Adrenal gland (tissue), 5 donors: ENCODE results near the gene RIPOR3.

Source experiments
- POLR2A ChIP-seq, 2 donors: fragments of 450-650 bp; IDR thresholded peaks; one replicate each; pipeline ENCODE4 v1.6.1; 2017; ENCODE audit warnings: antibody characterized with exemption in 2 of 2, mild to moderate bottlenecking in 2 of 2, moderate library complexity in 1 of 2
- TF ChIP-seq, protein P1 (sequence below), 6 experiments: fragments of 450-650 bp in 4 of 6; fragments of 200-600 bp in 2 of 6; sonication (generic) in 1 of 6; IDR thresholded peaks; 1 replicate in 5 of 6; 2 replicates in 1 of 6; pipeline versions ENCODE4 v1.5.1 to v1.8.0; 2016 to 2021; ENCODE audit warnings: antibody characterized with exemption in 6 of 6, mild to moderate bottlenecking in 2 of 6, moderate library complexity in 1 of 6
- donor health status: DM: no; HTN: no; CAD: no.

DNA sequence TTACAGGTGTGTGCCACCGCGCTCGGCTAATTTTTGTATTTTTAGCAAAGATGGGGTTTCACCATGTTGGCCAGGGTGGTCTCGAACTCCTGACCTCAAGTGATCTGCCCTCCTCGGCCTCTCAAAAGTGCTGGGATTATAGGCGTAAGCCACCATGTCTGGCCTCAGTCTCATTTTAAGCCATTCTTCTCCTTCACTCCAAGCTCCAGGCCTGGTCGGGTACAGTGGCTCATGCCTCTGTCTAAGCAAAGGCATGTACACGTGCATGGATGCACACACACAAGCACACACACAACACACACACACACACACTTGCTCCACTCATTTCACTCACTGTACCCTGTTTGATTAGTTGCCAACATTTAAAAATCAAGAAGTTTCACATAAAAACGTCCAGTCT is 32.3 kb upstream of the RIPOR3 start:
- TF ChIP-seq POLR2A (IDR thresholded peaks at IDR 0.05): no peak
- TF ChIP-seq, protein P1, sequence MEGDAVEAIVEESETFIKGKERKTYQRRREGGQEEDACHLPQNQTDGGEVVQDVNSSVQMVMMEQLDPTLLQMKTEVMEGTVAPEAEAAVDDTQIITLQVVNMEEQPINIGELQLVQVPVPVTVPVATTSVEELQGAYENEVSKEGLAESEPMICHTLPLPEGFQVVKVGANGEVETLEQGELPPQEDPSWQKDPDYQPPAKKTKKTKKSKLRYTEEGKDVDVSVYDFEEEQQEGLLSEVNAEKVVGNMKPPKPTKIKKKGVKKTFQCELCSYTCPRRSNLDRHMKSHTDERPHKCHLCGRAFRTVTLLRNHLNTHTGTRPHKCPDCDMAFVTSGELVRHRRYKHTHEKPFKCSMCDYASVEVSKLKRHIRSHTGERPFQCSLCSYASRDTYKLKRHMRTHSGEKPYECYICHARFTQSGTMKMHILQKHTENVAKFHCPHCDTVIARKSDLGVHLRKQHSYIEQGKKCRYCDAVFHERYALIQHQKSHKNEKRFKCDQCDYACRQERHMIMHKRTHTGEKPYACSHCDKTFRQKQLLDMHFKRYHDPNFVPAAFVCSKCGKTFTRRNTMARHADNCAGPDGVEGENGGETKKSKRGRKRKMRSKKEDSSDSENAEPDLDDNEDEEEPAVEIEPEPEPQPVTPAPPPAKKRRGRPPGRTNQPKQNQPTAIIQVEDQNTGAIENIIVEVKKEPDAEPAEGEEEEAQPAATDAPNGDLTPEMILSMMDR (IDR thresholded peaks at IDR 0.05): no peak
